K562 (cell line): ENCODE data around the gene MBOAT7. TPM values are rescaled to one million over a fixed set of nuclear protein-coding genes. Genes with fewer than 3 reads are reported as not detected.
A peak's percentile ranks its signal among the peaks of the same experiment; 100 is the strongest.

Experiments used
- FIP1L1 ChIP-seq: fragments of 200-400 bp; formaldehyde crosslinking; IDR thresholded peaks from 2 replicates; pipeline ENCODE4 v1.6.1; 2018; ENCODE audit warnings: mild to moderate bottlenecking, low read depth, low read length; ENCODE audit not compliant: poor library complexity, severe bottlenecking
- FOXA1 ChIP-seq: fragments of 450-650 bp; IDR thresholded peaks from 2 replicates; pipeline ENCODE4 v1.6.1; 2016; ENCODE audit warnings: mild to moderate bottlenecking, borderline replicate concordance
- KDM1A ChIP-seq, 2 experiments: fragments of 450-650 bp; IDR thresholded peaks; 2 replicates each; pipeline ENCODE4 v1.6.1; 2016; ENCODE audit warnings: mild to moderate bottlenecking in 2 of 2
- KLF1 ChIP-seq: fragments of 450-650 bp; IDR thresholded peaks from 2 replicates; pipeline ENCODE4 v1.6.1; 2016; ENCODE audit warnings: missing genetic modification characterization, missing compliant biosample characterization
- NELFE ChIP-seq: IDR thresholded peaks from 2 replicates; pipeline ENCODE4 v1.6.1; 2011; ENCODE audit warnings: mild to moderate bottlenecking; ENCODE audit not compliant: insufficient read depth, insufficient read length
- NFRKB ChIP-seq: fragments of 450-650 bp; IDR thresholded peaks from 2 replicates; pipeline ENCODE4 v1.6.1; 2016; ENCODE audit warnings: low read depth
- PREB ChIP-seq: sonication (generic); formaldehyde crosslinking; IDR thresholded peaks from 2 replicates; pipeline ENCODE4 v1.8.1; 2023; ENCODE audit warnings: mild to moderate bottlenecking, missing genetic modification reagents
- RFX1 ChIP-seq: fragments of 450-650 bp; IDR thresholded peaks from 2 replicates; pipeline ENCODE4 v1.6.1; 2016; ENCODE audit warnings: mild to moderate bottlenecking, moderate library complexity
- TSHZ1 ChIP-seq: fragments of 250-450 bp; sonication (Bioruptor Pico); IDR thresholded peaks from 2 replicates; pipeline ENCODE4 v1.4.0; 2020; ENCODE audit warnings: mild to moderate bottlenecking, moderate library complexity
- YY1 ChIP-seq, 3 experiments: IDR thresholded peaks; 2 replicates each; pipeline ENCODE4 v1.6.1; 2011; ENCODE audit warnings: low read length in 2 of 3, mild to moderate bottlenecking in 2 of 3, moderate library complexity in 2 of 3, borderline replicate concordance in 1 of 3, control low read depth in 1 of 3, low read depth in 1 of 3; ENCODE audit not compliant: insufficient read depth in 3 of 3, insufficient replicate concordance in 2 of 3, control insufficient read depth in 1 of 3, insufficient read length in 1 of 3; ENCODE audit errors: extremely low read depth in 1 of 3
- ZBTB11 ChIP-seq, 3 experiments: fragments of 200-800 bp in 1 of 3; fragments of 250-450 bp in 1 of 3; fragments of 450-650 bp in 1 of 3; sonication (Bioruptor Pico) in 1 of 3; sonication (Bioruptor generic) in 1 of 3; formaldehyde crosslinking in 1 of 3; IDR thresholded peaks; 2 replicates each; pipeline versions ENCODE4 v1.6.1 to v1.8.0; 2016 to 2022; ENCODE audit warnings: mild to moderate bottlenecking in 2 of 3, missing genetic modification characterization in 2 of 3, missing compliant biosample characterization in 1 of 3, moderate library complexity in 1 of 3
- ZBTB26 ChIP-seq: fragments of 450-650 bp; formaldehyde crosslinking; IDR thresholded peaks from 2 replicates; pipeline ENCODE4 v1.4.0; 2022; ENCODE audit warnings: missing genetic modification characterization
- ZNF140 ChIP-seq: fragments of 250-450 bp; sonication (Bioruptor Pico); IDR thresholded peaks from 2 replicates; pipeline ENCODE4 v1.8.0; 2021; ENCODE audit warnings: moderate library complexity, mild to moderate bottlenecking, inconsistent platforms
- ZNF444 ChIP-seq: fragments of 250-450 bp; sonication (Bioruptor Pico); IDR thresholded peaks from 2 replicates; pipeline ENCODE4 v1.4.0; 2020; ENCODE audit warnings: mild to moderate bottlenecking, moderate library complexity
- ZNF445 ChIP-seq: fragments of 250-450 bp; sonication (Bioruptor Pico); IDR thresholded peaks from 2 replicates; pipeline ENCODE4 v1.4.0; 2020; ENCODE audit warnings: low read depth, mild to moderate bottlenecking, moderate library complexity
- ZNF57 ChIP-seq: fragments of 450-650 bp; formaldehyde crosslinking; IDR thresholded peaks from 2 replicates; pipeline ENCODE4 v1.4.0; 2020; ENCODE audit warnings: mild to moderate bottlenecking, moderate library complexity
- polyA plus RNA-seq, 8 experiments: library from polyadenylated mRNA; depleted of rRNA in 4 of 8; stranded (reverse) in 5 of 8; unstranded in 3 of 8; fragments of >200 nt; fragmentation: Nextera tagmentation in 2 of 8; fragmentation: Illumina TruSeq in 1 of 8; extraction: Ambion mirVana in 2 of 8; extraction: Trizol in 1 of 8; gene quantifications; 2 replicates each; pipeline versions ENCODE4 v1.2.1 to v1.2.3, GENCODE V29; 2011 to 2014; ENCODE audit warnings: inconsistent platforms in 1 of 8, missing spikeins in 1 of 8
- total RNA-seq, 7 experiments: library from RNA; depleted of rRNA in 6 of 7; stranded (reverse); fragments of >200 nt in 6 of 7; fragmentation: Illumina TruSeq in 2 of 7; extraction: Trizol in 2 of 7; gene quantifications; 2 replicates each; pipeline versions ENCODE4 v1.2.1 to v1.2.3, GENCODE V29; 2011 to 2021; ENCODE audit warnings: low replicate concordance in 1 of 7

MBOAT7 gene
- total and polyA plus RNA-seq, 9 of the 15 experiments (the other 6 are each of a cell fraction or from before 2014, with no cell fraction given): 1.4 to 153 (median 56.1) TPM

- TF ChIP-seq PREB (CRISPR knock-in tag) (no peak), FIP1L1 (peak; percentile 70), KDM1A (IDR thresholded peaks at IDR 0.05) (peak in 1 of 2 experiments; percentile 53; a peak in 1 of 4 replicates), RFX1 (peak; percentile 100), ZNF444 (CRISPR knock-in tag) (no peak), ZBTB11 (CRISPR knock-in tag; IDR thresholded peaks at IDR 0.05) (peak in 2 of 3 experiments; percentile 53 to 93; a peak in 3 of 6 replicates), KLF1 (peak; percentile 74), NELFE (no peak), ZNF57 (no peak), ZNF445 (no peak), ZBTB26 (CRISPR knock-in tag) (no peak), NFRKB (peak; percentile 51), TSHZ1 (no peak), FOXA1 (no peak), YY1 (IDR thresholded peaks at IDR 0.05; ENCODE audit: borderline replicate concordance in 1 of 3, control insufficient read depth in 1 of 3, extremely low read depth in 1 of 3, insufficient read depth in 3 of 3, insufficient read length in 1 of 3, insufficient replicate concordance in 2 of 3, low read depth in 1 of 3, low read length in 2 of 3) (peak in 2 of 3 experiments; percentile 75 to 82), ZNF140 (no peak)
Observed at GRCh38 chr19:54159352-54160181, 29.8 kb downstream of the MBOAT7 start, which contains the start of gene LENG1 (continued).
